IMR-90 (cell line): Measurements from ENCODE around the gene MOV10L1. TPM values are rescaled to one million over a fixed set of nuclear protein-coding genes. Genes with fewer than 3 reads are reported as not detected.

Experiments
- ATAC-seq: fragments of 200-7000 bp; cut with Tn5 transposase; 2 replicates; pipeline ENCODE4 v1.9.1; 2020; ENCODE audit warnings: low read depth, mild to moderate bottlenecking, moderate library complexity
- BruUV-seq: library from RNA; stranded (reverse); fragments of 400-500 nt; replicated peaks from 2 replicates; lab custom pipeline; 2021; lab: Mats Ljungman, UMichigan
- CTCF ChIA-PET: fragments of 300-600 bp; formaldehyde crosslinking; extraction: SDS; loops from one replicate; lab custom pipeline; 2021; ENCODE audit warnings: antibody characterized with exemption; lab: Yijun Ruan, JAX
- POLR2A ChIA-PET: fragments of 300-600 bp; sonication (Branson Sonifier 250); formaldehyde crosslinking; loops from one replicate; lab custom pipeline; 2022; ENCODE audit warnings: antibody characterized with exemption; ENCODE audit not compliant: unreplicated experiment; lab: Charles Lee
- DNase-seq: peaks from one replicate; pipeline ENCODE4 v3.0.0; 2013
- H2AFZ ChIP-seq: replicated peaks from 2 replicates; pipeline ENCODE3; 2013; ENCODE audit warnings: low read length, mild to moderate bottlenecking; ENCODE audit not compliant: poor library complexity
- H2AK5ac ChIP-seq: 2 replicates; pipeline ENCODE4 v1.6.1; 2013; ENCODE audit warnings: low read depth, low read length, inconsistent platforms
- H2AK9ac ChIP-seq: replicated peaks from 2 replicates; pipeline ENCODE3; 2013; ENCODE audit warnings: mild to moderate bottlenecking, low read depth, low read length, moderate library complexity; ENCODE audit not compliant: poor library complexity
- H2BK120ac ChIP-seq: 2 replicates; pipeline ENCODE4 v1.6.1; 2013; ENCODE audit warnings: low read depth, low read length, inconsistent platforms
- H2BK15ac ChIP-seq: 3 replicates; pipeline ENCODE4 v1.6.1; 2013; ENCODE audit warnings: low read depth, low read length, inconsistent platforms
- H2BK20ac ChIP-seq: 2 replicates; pipeline ENCODE4 v1.6.1; 2013; ENCODE audit warnings: low read depth, mild to moderate bottlenecking, inconsistent platforms, low read length, moderate library complexity
- H2BK5ac ChIP-seq: 2 replicates; pipeline ENCODE4 v1.6.1; 2013; ENCODE audit warnings: mild to moderate bottlenecking, low read depth, low read length, inconsistent platforms; ENCODE audit not compliant: poor library complexity, severe bottlenecking
- H3K14ac ChIP-seq: replicated peaks from 2 replicates; pipeline ENCODE4 v1.6.1; 2013; ENCODE audit warnings: low read depth, low read length, inconsistent platforms
- H3K18ac ChIP-seq: 2 replicates; pipeline ENCODE4 v1.6.1; 2013; ENCODE audit warnings: low read depth, low read length, control low read depth
- H3K23ac ChIP-seq: 2 replicates; pipeline ENCODE4 v1.6.1; 2013; ENCODE audit warnings: low read depth, low read length, inconsistent platforms
- H3K27ac ChIP-seq: 2 replicates; pipeline ENCODE4 v1.5.1; 2013; ENCODE audit warnings: mild to moderate bottlenecking, control low read depth, low read length; ENCODE audit not compliant: insufficient read depth
- H3K27me3 ChIP-seq: 2 replicates; pipeline ENCODE4 v1.6.1; 2013; ENCODE audit warnings: low read length; ENCODE audit not compliant: control insufficient read depth, insufficient read depth
- H3K36me3 ChIP-seq: 2 replicates; pipeline ENCODE4 v1.6.1; 2013; ENCODE audit warnings: low read length, mixed read lengths; ENCODE audit not compliant: control insufficient read depth, insufficient read depth
- H3K4ac ChIP-seq: 2 replicates; pipeline ENCODE4 v1.6.1; 2013; ENCODE audit warnings: low read depth, low read length, inconsistent platforms
- H3K4me1 ChIP-seq: 2 replicates; pipeline ENCODE4 v1.6.1; 2013; ENCODE audit warnings: low read length, mixed read lengths; ENCODE audit not compliant: control insufficient read depth, insufficient read depth
- H3K4me2 ChIP-seq: 2 replicates; pipeline ENCODE4 v1.6.1; 2013; ENCODE audit warnings: low read depth, mild to moderate bottlenecking, control low read depth, low read length, moderate library complexity
- H3K4me3 ChIP-seq: 2 replicates; pipeline ENCODE4 v1.5.1; 2013; ENCODE audit warnings: low read depth, mild to moderate bottlenecking, control low read depth, low read length, moderate library complexity; ENCODE audit not compliant: insufficient read depth
- H3K56ac ChIP-seq: 2 replicates; pipeline ENCODE4 v1.6.1; 2013; ENCODE audit warnings: low read length, inconsistent platforms; ENCODE audit not compliant: insufficient read depth; ENCODE audit errors: extremely low read depth
- H3K79me1 ChIP-seq, 2 experiments: 2 replicates each; pipeline ENCODE4 v1.6.1; 2013; ENCODE audit warnings: low read length in 2 of 2, inconsistent platforms in 1 of 2, low read depth in 1 of 2
- H3K9ac ChIP-seq: 2 replicates; pipeline ENCODE4 v1.6.1; 2013; ENCODE audit warnings: low read depth, low read length, control low read depth
- H3K9me1 ChIP-seq: 2 replicates; pipeline ENCODE4 v1.6.1; 2013; ENCODE audit warnings: low read length, inconsistent platforms; ENCODE audit not compliant: insufficient read depth
- H3K9me3 ChIP-seq: 2 replicates; pipeline ENCODE4 v1.6.1; 2013; ENCODE audit warnings: low read length; ENCODE audit not compliant: control insufficient read depth, insufficient read depth
- H4K20me1 ChIP-seq: 2 replicates; pipeline ENCODE4 v1.6.1; 2013; ENCODE audit warnings: low read length, inconsistent platforms; ENCODE audit not compliant: insufficient read depth
- H4K5ac ChIP-seq: 2 replicates; pipeline ENCODE4 v1.6.1; 2013; ENCODE audit warnings: mild to moderate bottlenecking, low read depth, low read length, control low read depth
- H4K8ac ChIP-seq, 2 experiments: 2 replicates each; pipeline ENCODE4 v1.6.1; 2013; ENCODE audit warnings: low read depth in 2 of 2, low read length in 2 of 2, control low read depth in 1 of 2, inconsistent platforms in 1 of 2
- H4K91ac ChIP-seq: 2 replicates; pipeline ENCODE4 v1.6.1; 2013; ENCODE audit warnings: low read depth, low read length, inconsistent platforms; ENCODE audit not compliant: insufficient read depth
- BHLHE40 ChIP-seq: fragments of 150-350 bp; IDR thresholded peaks from 2 replicates; pipeline ENCODE4 v1.6.1; 2016; ENCODE audit warnings: mild to moderate bottlenecking, low read depth, low read length
- CEBPB ChIP-seq: IDR thresholded peaks from 2 replicates; pipeline ENCODE4 v1.6.1; 2012; ENCODE audit warnings: low read depth, low read length, improper control_type of control experiment
- CHD1 ChIP-seq: IDR thresholded peaks from 2 replicates; pipeline ENCODE4 v1.6.1; 2012; ENCODE audit warnings: low read depth, low read length, improper control_type of control experiment
- CTCF ChIP-seq: conservative IDR thresholded peaks from 2 replicates; pipeline ENCODE4 v1.5.1; 2012; ENCODE audit warnings: mild to moderate bottlenecking, low read depth, low read length, improper control_type of control experiment
- FOS ChIP-seq: fragments of 150-350 bp; IDR thresholded peaks from 2 replicates; pipeline ENCODE4 v1.6.1; 2016; ENCODE audit warnings: low read depth, low read length
- MAFK ChIP-seq: IDR thresholded peaks from 2 replicates; pipeline ENCODE4 v1.6.1; 2012; ENCODE audit warnings: low read depth, low read length, improper control_type of control experiment
- MAZ ChIP-seq: IDR thresholded peaks from 2 replicates; pipeline ENCODE4 v1.6.1; 2012; ENCODE audit warnings: low read depth, mild to moderate bottlenecking, low read length, improper control_type of control experiment, moderate library complexity, borderline replicate concordance
- POLR2A ChIP-seq: IDR thresholded peaks from 2 replicates; pipeline ENCODE4 v1.6.1; 2012; ENCODE audit warnings: mild to moderate bottlenecking, low read depth, low read length
- RCOR1 ChIP-seq: IDR thresholded peaks from 2 replicates; pipeline ENCODE4 v1.6.1; 2012; ENCODE audit warnings: mild to moderate bottlenecking, low read length, improper control_type of control experiment; ENCODE audit not compliant: insufficient replicate concordance
- SMC3 ChIP-seq: fragments of 150-350 bp; IDR thresholded peaks from 2 replicates; pipeline ENCODE4 v1.6.1; 2016; ENCODE audit warnings: low read depth, mild to moderate bottlenecking, antibody characterized with exemption, low read length, moderate library complexity
- WGBS, 2 experiments: methylation state at CpG; one replicate each; pipeline versions ENCODE4 v1.1.5 to v1.1.7; 2013; ENCODE audit warnings: missing lambda C conversion rate in 2 of 2; ENCODE audit not compliant: insufficient read length in 1 of 2; ENCODE audit errors: extremely low coverage in 2 of 2; 5-methylcytosine and 5-hydroxymethylcytosine counted together
- dilution Hi-C: fragments of 300-500 bp; cut with HindIII; formaldehyde crosslinking; loops from one replicate; pipeline ENCODE4 v1.14.3; 2018; ENCODE audit warnings: low sequenced_read_pairs; ENCODE audit not compliant: unreplicated experiment
- in situ Hi-C: fragments of 300-500 bp; cut with MboI; formaldehyde crosslinking; loops from 3 replicates; pipeline ENCODE4 v1.14.3; 2019; ENCODE audit warnings: low sequenced_read_pairs, inconsistent platforms, mixed read lengths
- intact Hi-C: fragments of 100-400 bp; cut with micrococcal nuclease; formaldehyde crosslinking; loops from 2 replicates; pipeline ENCODE4 v1.10.0; 2022
- polyA plus RNA-seq, 3 experiments: library from polyadenylated mRNA; depleted of rRNA; stranded (reverse); fragments of >200 nt; gene quantifications; 2 replicates each; pipeline ENCODE4 v1.2.3, GENCODE V29; 2012; ENCODE audit warnings: low replicate concordance in 1 of 3
- total RNA-seq: library from RNA; depleted of rRNA; stranded (reverse); fragments of >200 nt; gene quantifications from 2 replicates; pipeline ENCODE4 v1.2.3, GENCODE V29; 2012
- TF ChIP-seq, protein P1 (sequence below): fragments of 150-350 bp; IDR thresholded peaks from 2 replicates; pipeline ENCODE4 v1.6.1; 2017; ENCODE audit warnings: mild to moderate bottlenecking, antibody characterized with exemption, low read length, low read depth

MOV10L1 gene
- total and polyA plus RNA-seq, 2 of the 4 experiments (the other 2 are of a cell fraction) = 0.72 to 1.4 TPM

DNA sequence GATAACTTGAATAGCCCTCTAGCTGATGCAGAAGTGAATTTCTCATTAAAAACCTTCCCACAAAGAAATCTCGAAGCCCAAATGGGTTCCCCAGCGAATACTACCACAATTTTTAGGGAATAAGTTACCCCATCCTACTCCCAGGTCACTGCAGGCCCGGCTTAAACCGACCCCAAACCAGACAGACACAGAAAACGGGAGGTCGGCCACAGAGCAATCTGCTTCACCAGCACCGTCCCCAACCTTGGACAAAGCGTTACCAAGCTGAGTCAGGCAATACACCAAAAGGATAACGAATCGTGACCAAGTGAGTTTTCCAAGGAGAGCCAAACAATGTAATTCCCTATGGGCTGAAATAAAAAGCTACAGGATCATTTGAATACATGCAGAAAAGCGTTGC, 575 bp upstream of the MOV10L1 start:
- no peak overlapping the region for H3K9ac ChIP-seq
- no peak overlapping the region for H2BK20ac ChIP-seq
- H2BK120ac ChIP-seq = no peak overlapping the region
- no peak overlapping the region for H2BK15ac ChIP-seq
- in situ Hi-C loops (no loop called here), intact Hi-C loops (loop anchor here (5.0 kb wide), 1 partner anchor 53 kb away; no protein-coding TSS in a partner anchor), dilution Hi-C loops (no loop called here)
- WGBS, 2 experiments = 80% methylated on average over 1 of the region's 11 CpGs; no CpG with 5 or more reads in 1 of the 2 experiments
- peaks cover 6% of the 10 kb centered on the region; the same call in 1 of the 2 replicates for H3K9me1 ChIP-seq
- no peak overlapping the region for H3K27ac ChIP-seq
- H2BK5ac ChIP-seq = no peak overlapping the region
- no peak overlapping the region for H3K23ac ChIP-seq
- no peak overlapping the region for H2AK5ac ChIP-seq
- no peak overlapping the region for H3K14ac ChIP-seq
- no peaks in the 10 kb centered on the region; the same call in 1 of the 2 replicates for H3K27me3 ChIP-seq
- no TSS peak for BruUV-seq
- DNase-seq (no peak), ATAC-seq (no peak)
- H4K5ac ChIP-seq = no peak overlapping the region
- H3K56ac ChIP-seq = no peak overlapping the region
- CTCF ChIA-PET = no interaction called here
- H3K9me3 ChIP-seq = peaks cover 14% of the 10 kb centered on the region
- peaks cover 9% of the 10 kb centered on the region; the same call in 1 of the 2 replicates for H3K4me1 ChIP-seq
- H3K4me3 ChIP-seq = no peak overlapping the region
- H3K36me3 ChIP-seq = no peaks in the 10 kb centered on the region
- H2AK9ac ChIP-seq = no peak overlapping the region
- H4K8ac ChIP-seq = no peak overlapping the region
- no peaks in the 10 kb centered on the region for H3K79me1 ChIP-seq
- no peak overlapping the region for H3K4ac ChIP-seq
- H3K18ac ChIP-seq = no peak overlapping the region
- POLR2A ChIA-PET = no interaction called here
- TF ChIP-seq MAFK (no peak), POLR2A (no peak), BHLHE40 (no peak), FOS (no peak), CTCF (no peak), CEBPB (no peak), SMC3 (no peak), RCOR1 (no peak), CHD1 (no peak), MAZ (no peak)
- TF ChIP-seq, protein P1, sequence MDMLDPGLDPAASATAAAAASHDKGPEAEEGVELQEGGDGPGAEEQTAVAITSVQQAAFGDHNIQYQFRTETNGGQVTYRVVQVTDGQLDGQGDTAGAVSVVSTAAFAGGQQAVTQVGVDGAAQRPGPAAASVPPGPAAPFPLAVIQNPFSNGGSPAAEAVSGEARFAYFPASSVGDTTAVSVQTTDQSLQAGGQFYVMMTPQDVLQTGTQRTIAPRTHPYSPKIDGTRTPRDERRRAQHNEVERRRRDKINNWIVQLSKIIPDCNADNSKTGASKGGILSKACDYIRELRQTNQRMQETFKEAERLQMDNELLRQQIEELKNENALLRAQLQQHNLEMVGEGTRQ = no peak
- H3K4me2 ChIP-seq = no peak overlapping the region
- H2AFZ ChIP-seq = no peak overlapping the region
- no peaks in the 10 kb centered on the region for H4K20me1 ChIP-seq
- no peak overlapping the region for H4K91ac ChIP-seq
